Effector memory CD8-positive, alpha-beta T cell (primary cell): ENCODE results near the gene KCNAB1.

Experiments used
- ATAC-seq: fragments of 150-1000 bp; cut with Tn5 transposase; replicated peaks from 2 replicates; pipeline ENCODE4 v1.10.0; 2021; ENCODE audit warnings: mild to moderate bottlenecking, moderate library complexity
- DNase-seq, 3 experiments: peaks; one replicate each; pipeline ENCODE4 v3.0.0; 2021
- H3K27ac Mint-ChIP-seq, 2 donors: one replicate each; pipeline ENCODE4 v1.8.0; 2022; ENCODE audit warnings: mild to moderate bottlenecking in 2 of 2, mixed read lengths in 2 of 2, moderate library complexity in 2 of 2
- H3K27me3 Mint-ChIP-seq, 2 donors: one replicate each; pipeline ENCODE4 v1.8.0; 2022; ENCODE audit warnings: mixed read lengths in 2 of 2
- H3K36me3 Mint-ChIP-seq: one replicate; pipeline ENCODE4 v1.8.0; 2022; ENCODE audit warnings: mild to moderate bottlenecking, moderate library complexity, mixed read lengths; ENCODE audit not compliant: insufficient read depth
- H3K4me1 Mint-ChIP-seq, 2 donors: one replicate each; pipeline ENCODE4 v1.8.0; 2022; ENCODE audit warnings: low read depth in 2 of 2, mixed read lengths in 2 of 2
- H3K4me3 Mint-ChIP-seq, 2 donors: one replicate each; pipeline ENCODE4 v1.8.0; 2022; ENCODE audit warnings: mild to moderate bottlenecking in 2 of 2, mixed read lengths in 2 of 2, moderate library complexity in 2 of 2
- H3K9me3 Mint-ChIP-seq, 2 donors: one replicate each; pipeline ENCODE4 v1.8.0; 2022; ENCODE audit warnings: mixed read lengths in 2 of 2

The KCNAB1 gene

GRCh38 chr3:156148345-156148945, 28.1 kb downstream of the KCNAB1 start:
- no peaks in the 10 kb centered on the region for H3K36me3 Mint-ChIP-seq
- ATAC-seq (no peak), DNase-seq (no peak)
- no peak overlapping the region for H3K4me3 Mint-ChIP-seq
- H3K9me3 Mint-ChIP-seq: no peaks in the 10 kb centered on the region
- H3K4me1 Mint-ChIP-seq: peaks cover 0 to 2% of the 10 kb centered on the region in 2 donors
- peaks cover 20 to 28% of the 10 kb centered on the region in 2 donors for H3K27me3 Mint-ChIP-seq
- H3K27ac Mint-ChIP-seq: no peak overlapping the region

GRCh38 chr3:156148946-156149381, 28.6 kb downstream of the KCNAB1 start:
- no peak for DNase-seq
- ATAC-seq: no peak
- Mint-ChIP-seq H3K4me3 (no peak overlapping the region), H3K9me3 (no peaks in the 10 kb centered on the region), H3K27ac (no peak overlapping the region), H3K4me1 (peaks cover 0 to 2% of the 10 kb centered on the region in 2 donors), H3K36me3 (no peaks in the 10 kb centered on the region), H3K27me3 (peaks cover 20 to 27% of the 10 kb centered on the region in 2 donors)

GRCh38 chr3:156149876-156150275, 29.5 kb downstream of the KCNAB1 start:
- Mint-ChIP-seq H3K4me3 (no peak overlapping the region), H3K9me3 (no peaks in the 10 kb centered on the region)
- no peak for DNase-seq

GRCh38 chr3:156150434-156151066, 30.2 kb downstream of the KCNAB1 start:
- Mint-ChIP-seq H3K27me3 (peaks cover 7 to 12% of the 10 kb centered on the region in 2 donors), H3K9me3 (no peaks in the 10 kb centered on the region), H3K4me3 (no peak overlapping the region), H3K4me1 (peaks cover 0 to 2% of the 10 kb centered on the region in 2 donors), H3K36me3 (no peaks in the 10 kb centered on the region), H3K27ac (no peak overlapping the region)
- peak; percentile 70 for ATAC-seq
- peak; percentile 21 to 44 (median 27) for DNase-seq

More at GRCh38 chr3:156149876-156150275, 29.5 kb downstream of the KCNAB1 start:
- Mint-ChIP-seq H3K27me3 (peaks cover 13 to 18% of the 10 kb centered on the region in 2 donors), H3K4me1 (peaks cover 0 to 2% of the 10 kb centered on the region in 2 donors), H3K36me3 (no peaks in the 10 kb centered on the region), H3K27ac (no peak overlapping the region)
- no peak for ATAC-seq

- peak; percentile 38 to 51 (median 43) for DNase-seq
- peak overlapping the region in 1 of 2 donors; percentile 6 for H3K27ac Mint-ChIP-seq
- no peaks in the 10 kb centered on the region for H3K36me3 Mint-ChIP-seq
- no peaks in the 10 kb centered on the region for H3K9me3 Mint-ChIP-seq
- H3K4me1 Mint-ChIP-seq: peaks cover 0 to 2% of the 10 kb centered on the region in 2 donors
- peak; percentile 71 for ATAC-seq
- H3K4me3 Mint-ChIP-seq: no peak overlapping the region
- H3K27me3 Mint-ChIP-seq: peaks cover 0 to 7% of the 10 kb centered on the region in 2 donors
Observed at GRCh38 chr3:156151824-156152428, 31.5 kb downstream of the KCNAB1 start.

- Mint-ChIP-seq H3K4me3 (no peak overlapping the region), H3K27ac (no peak overlapping the region), H3K27me3 (no peaks in the 10 kb centered on the region), H3K36me3 (peaks cover 2% of the 10 kb centered on the region), H3K9me3 (no peaks in the 10 kb centered on the region), H3K4me1 (peaks cover 12 to 16% of the 10 kb centered on the region in 2 donors)
- DNase-seq: no peak
- no peak for ATAC-seq
Observed at GRCh38 chr3:156158656-156159295, 38.4 kb downstream of the KCNAB1 start.

GRCh38 chr3:156160647-156161046, 40.3 kb downstream of the KCNAB1 start:
- H3K27ac Mint-ChIP-seq: peak overlapping the region; percentile 21 to 62
- peak; percentile 61 for ATAC-seq
- peak in 1 of 3 experiments; percentile 6 for DNase-seq
- H3K4me3 Mint-ChIP-seq: peak overlapping the region; percentile 9 to 33
- H3K4me1 Mint-ChIP-seq: peaks cover 12 to 16% of the 10 kb centered on the region in 2 donors
- H3K36me3 Mint-ChIP-seq: peaks cover 2% of the 10 kb centered on the region
- no peaks in the 10 kb centered on the region for H3K9me3 Mint-ChIP-seq
- H3K27me3 Mint-ChIP-seq: no peaks in the 10 kb centered on the region

- peaks cover 2% of the 10 kb centered on the region for H3K36me3 Mint-ChIP-seq
- DNase-seq: peak in 2 of 3 experiments; percentile 17 to 22
- H3K4me3 Mint-ChIP-seq: peak overlapping the region; percentile 9 to 33
- no peaks in the 10 kb centered on the region for H3K9me3 Mint-ChIP-seq
- peak; percentile 88 for ATAC-seq
- no peaks in the 10 kb centered on the region for H3K27me3 Mint-ChIP-seq
- peaks cover 12 to 16% of the 10 kb centered on the region in 2 donors for H3K4me1 Mint-ChIP-seq
- H3K27ac Mint-ChIP-seq: peak overlapping the region; percentile 21 to 62
Observed at GRCh38 chr3:156161172-156161571, 40.8 kb downstream of the KCNAB1 start.

- DNase-seq (no peak), ATAC-seq (no peak)
- no peaks in the 10 kb centered on the region for H3K9me3 Mint-ChIP-seq
- H3K4me3 Mint-ChIP-seq: no peak overlapping the region
- no peak overlapping the region for H3K27ac Mint-ChIP-seq
- H3K27me3 Mint-ChIP-seq: peaks cover 0 to 9% of the 10 kb centered on the region in 2 donors
- H3K4me1 Mint-ChIP-seq: peaks cover 12 to 16% of the 10 kb centered on the region in 2 donors
- no peaks in the 10 kb centered on the region for H3K36me3 Mint-ChIP-seq
Observed at GRCh38 chr3:156163848-156164247, 43.5 kb downstream of the KCNAB1 start.

GRCh38 chr3:156166808-156167207, 46.4 kb downstream of the KCNAB1 start:
- no peaks in the 10 kb centered on the region for H3K9me3 Mint-ChIP-seq

GRCh38 chr3:156170571-156170970, 50.2 kb downstream of the KCNAB1 start:
- peaks cover 19 to 49% of the 10 kb centered on the region in 2 donors for H3K27me3 Mint-ChIP-seq
- DNase-seq (no peak), ATAC-seq (no peak)
- H3K4me1 Mint-ChIP-seq: no peaks in the 10 kb centered on the region
- no peak overlapping the region for H3K27ac Mint-ChIP-seq
- H3K9me3 Mint-ChIP-seq: no peaks in the 10 kb centered on the region
- H3K36me3 Mint-ChIP-seq: no peaks in the 10 kb centered on the region
- no peak overlapping the region for H3K4me3 Mint-ChIP-seq

More at GRCh38 chr3:156166808-156167207, 46.4 kb downstream of the KCNAB1 start:
- no peak for DNase-seq
- H3K27ac Mint-ChIP-seq: no peak overlapping the region
- no peak overlapping the region for H3K4me3 Mint-ChIP-seq
- ATAC-seq: no peak
- H3K4me1 Mint-ChIP-seq: no peaks in the 10 kb centered on the region
- no peaks in the 10 kb centered on the region for H3K36me3 Mint-ChIP-seq
- peaks cover 11 to 30% of the 10 kb centered on the region in 2 donors for H3K27me3 Mint-ChIP-seq

GRCh38 chr3:156171281-156172267, 51.2 kb downstream of the KCNAB1 start:
- ATAC-seq: no peak
- Mint-ChIP-seq H3K4me1 (no peaks in the 10 kb centered on the region), H3K27me3 (peaks cover 19 to 51% of the 10 kb centered on the region in 2 donors), H3K36me3 (no peaks in the 10 kb centered on the region), H3K27ac (no peak overlapping the region), H3K4me3 (no peak overlapping the region), H3K9me3 (no peaks in the 10 kb centered on the region)
- DNase-seq: no peak
